HepG2 (cell line): ENCODE measurements around the gene RDH12. TPM values are rescaled to one million over a fixed set of nuclear protein-coding genes. Genes with fewer than 3 reads are reported as not detected.

Source experiments
- ATAC-seq: fragments of 200-7000 bp; cut with Tn5 transposase; 3 replicates; pipeline ENCODE4 v1.9.1; 2020; ENCODE audit warnings: mild to moderate bottlenecking, moderate library complexity
- BruUV-seq: library from RNA; stranded (reverse); fragments of 400-500 nt; replicated peaks from 2 replicates; lab custom pipeline; 2021; lab: Mats Ljungman, UMichigan
- CTCF ChIA-PET: fragments of 300-600 bp; formaldehyde crosslinking; extraction: SDS; loops from one replicate; lab custom pipeline; 2021; ENCODE audit warnings: low total read pairs, inconsistent platforms, low intra/inter-chr PET ratio; lab: Yijun Ruan, JAX
- POLR2A ChIA-PET: fragments of 350-600 bp; sonication (Branson Sonifier 250); formaldehyde crosslinking; loops from one replicate; lab custom pipeline; 2020; ENCODE audit warnings: antibody characterized with exemption, inconsistent platforms; lab: Yijun Ruan, JAX
- DNase-seq: peaks from one replicate; pipeline ENCODE4 v3.0.0-alpha.2; 2015; ENCODE audit warnings: low spot score
- FAIRE-seq: peaks from 3 replicates; lab custom pipeline; 2011; peaks lifted over from hg19 to GRCh38; lab: Jason Lieb, UNC
- H2AFZ ChIP-seq: one replicate; pipeline ENCODE4 v1.6.1; 2011; ENCODE audit warnings: low read length, inconsistent platforms
- H3K27ac ChIP-seq: fragments of 300-600 bp; 3 replicates; pipeline ENCODE4 v1.8.0; 2011; ENCODE audit warnings: mixed run types, mild to moderate bottlenecking, mixed read lengths, low read length, inconsistent platforms; ENCODE audit not compliant: insufficient read depth; ENCODE audit errors: extremely low read length
- H3K27me3 ChIP-seq, 2 experiments: fragments of 200-600 bp in 1 of 2; 2 replicates in 1 of 2; 3 replicates in 1 of 2; pipeline versions ENCODE4 v1.6.0 to v1.8.0; 2011; ENCODE audit warnings: low read length in 2 of 2, mild to moderate bottlenecking in 2 of 2, moderate library complexity in 2 of 2, inconsistent platforms in 1 of 2; ENCODE audit not compliant: insufficient read depth in 2 of 2, control insufficient read depth in 1 of 2
- H3K36me3 ChIP-seq, 2 experiments: fragments of 200-600 bp in 1 of 2; replicated peaks in 1 of 2; 2 replicates in 1 of 2; 3 replicates in 1 of 2; pipeline versions ENCODE4 v1.5.1 to v1.8.0; 2011; ENCODE audit warnings: low read length in 2 of 2, inconsistent platforms in 1 of 2; ENCODE audit not compliant: insufficient read depth in 2 of 2, control insufficient read depth in 1 of 2
- H3K4me1 ChIP-seq: 2 replicates; pipeline ENCODE4 v1.5.1; 2012; ENCODE audit warnings: low read length, inconsistent platforms; ENCODE audit not compliant: insufficient read depth
- H3K4me2 ChIP-seq: 2 replicates; pipeline ENCODE4 v1.6.0; 2011; ENCODE audit warnings: low read depth, low read length, inconsistent platforms
- H3K4me3 ChIP-seq, 3 experiments: fragments of 200-600 bp in 1 of 3; sonication (generic), shearing (Covaris generic) in 1 of 3; replicated peaks in 1 of 3; 2 replicates each; pipeline ENCODE4 v1.5.1; 2011 to 2016; ENCODE audit warnings: low read length in 3 of 3, inconsistent platforms in 2 of 3, low read depth in 2 of 3, mild to moderate bottlenecking in 2 of 3, control low read depth in 1 of 3, mixed read lengths in 1 of 3; ENCODE audit not compliant: insufficient read depth in 1 of 3
- H3K79me2 ChIP-seq: one replicate; pipeline ENCODE4 v1.6.1; 2011; ENCODE audit warnings: low read length, inconsistent platforms; ENCODE audit not compliant: insufficient read depth
- H3K9ac ChIP-seq: 2 replicates; pipeline ENCODE4 v1.6.0; 2011; ENCODE audit warnings: mild to moderate bottlenecking, low read depth, low read length, inconsistent platforms; ENCODE audit not compliant: insufficient read depth
- H3K9me3 ChIP-seq: 2 replicates; pipeline ENCODE4 v1.5.1; 2012; ENCODE audit warnings: mild to moderate bottlenecking, low read length
- H4K20me1 ChIP-seq: 2 replicates; pipeline ENCODE4 v1.6.0; 2011; ENCODE audit warnings: inconsistent platforms, mild to moderate bottlenecking, low read length, moderate library complexity; ENCODE audit not compliant: insufficient read depth
- ATRX ChIP-seq: sonication (generic); formaldehyde crosslinking; IDR thresholded peaks from 2 replicates; pipeline ENCODE4 v1.4.0; 2020; ENCODE audit warnings: missing genetic modification reagents, borderline replicate concordance
- EZH2 ChIP-seq: conservative IDR thresholded peaks from 2 replicates; pipeline ENCODE4 v1.6.1; 2012; ENCODE audit warnings: mild to moderate bottlenecking, low read depth, low read length, moderate library complexity
- GPBP1L1 ChIP-seq: sonication (generic); formaldehyde crosslinking; IDR thresholded peaks from 2 replicates; pipeline ENCODE4 v1.5.0; 2020; ENCODE audit warnings: mild to moderate bottlenecking, missing genetic modification reagents
- PBX2 ChIP-seq: IDR thresholded peaks from 2 replicates; pipeline ENCODE4 v1.6.1; 2016; ENCODE audit warnings: control low read depth
- ZFAT ChIP-seq: sonication (generic); formaldehyde crosslinking; conservative IDR thresholded peaks from 2 replicates; pipeline ENCODE4 v1.8.1; 2023; ENCODE audit warnings: missing genetic modification reagents, inconsistent platforms
- ZNF614 ChIP-seq: IDR thresholded peaks from 2 replicates; pipeline ENCODE4 v1.6.1; 2018; ENCODE audit warnings: missing biosample characterization, missing genetic modification reagents, inconsistent platforms, borderline replicate concordance
- WGBS: methylation state at CpG from one replicate; pipeline ENCODE4 v1.1.6; 2017; ENCODE audit warnings: low lambda C conversion rate; 5-methylcytosine and 5-hydroxymethylcytosine counted together
- in situ Hi-C: cut with HindIII; loops from 2 replicates; pipeline ENCODE4 v1.10.0; 2017; ENCODE audit warnings: low pct_unique_long_range_greater_than_20kb; ENCODE audit not compliant: extremely low pct_ligation_motif_present
- intact Hi-C: fragments of 100-400 bp; cut with micrococcal nuclease; formaldehyde crosslinking; loops from one replicate; pipeline ENCODE4 v1.10.0; 2022; ENCODE audit not compliant: unreplicated experiment
- polyA plus RNA-seq, 8 experiments: library from polyadenylated mRNA; depleted of rRNA in 3 of 8; stranded (reverse) in 7 of 8; unstranded in 1 of 8; fragments of >200 nt; fragmentation: Illumina TruSeq in 4 of 8; extraction: Trizol in 4 of 8; gene quantifications; 2 replicates each; pipeline versions ENCODE4 v1.2.1 to v1.2.3, GENCODE V29; 2011 to 2016; ENCODE audit warnings: low read depth in 4 of 8, missing spikeins in 1 of 8, mixed read lengths in 1 of 8; ENCODE audit not compliant: insufficient read depth in 1 of 8
- total RNA-seq, 5 experiments: library from RNA; depleted of rRNA; stranded (reverse); fragments of >200 nt; fragmentation: Illumina TruSeq; extraction: Trizol; gene quantifications; 2 replicates each; pipeline ENCODE4 v1.2.3, GENCODE V29; 2016; ENCODE audit warnings: low read depth in 1 of 5

Gene RDH12
- total and polyA plus RNA-seq, 2 of the 13 experiments (the other 11 are each of a cell fraction or from before 2014, with no cell fraction given), result 1.6 to 2.1 TPM

- intact Hi-C loops, result no loop called here
- H3K4me3 ChIP-seq, result no peak overlapping the region
- FAIRE-seq (no peak), ATAC-seq (no peak), DNase-seq (no peak)
- H4K20me1 ChIP-seq, result no peaks in the 10 kb centered on the region
- no peaks in the 10 kb centered on the region for H3K9me3 ChIP-seq
- ChIA-PET POLR2A (no interaction called here), CTCF (no interaction called here)
- TF ChIP-seq EZH2, result no peak
- TF ChIP-seq ATRX (CRISPR knock-in tag), result no peak
- TF ChIP-seq PBX2 (CRISPR knock-in tag), result no peak
- no peak for TF ChIP-seq GPBP1L1 (CRISPR knock-in tag)
- H3K27ac ChIP-seq, result no peak overlapping the region
- no peak overlapping the region for H3K9ac ChIP-seq
- no TSS peak for BruUV-seq
- H3K79me2 ChIP-seq, result peaks cover 10% of the 10 kb centered on the region
- H3K36me3 ChIP-seq, result peaks cover 15 to 76% of the 10 kb centered on the region in 2 experiments
- H3K27me3 ChIP-seq, result no peaks in the 10 kb centered on the region
- no peak overlapping the region for H3K4me2 ChIP-seq
- in situ Hi-C loops, result no loop called here
- peaks cover 6% of the 10 kb centered on the region for H3K4me1 ChIP-seq
- 97% methylated on average over 3 of the region's 3 CpGs for WGBS
- H2AFZ ChIP-seq, result no peak overlapping the region
Observed at GRCh38 chr14:67680121-67680602, 21.5 kb upstream of the RDH12 start.

GRCh38 chr14:67680941-67681340, 20.7 kb upstream of the RDH12 start:
- in situ Hi-C loops, result no loop called here
- no peak for FAIRE-seq
- H4K20me1 ChIP-seq, result no peaks in the 10 kb centered on the region
- H3K4me2 ChIP-seq, result no peak overlapping the region
- no peak overlapping the region for H2AFZ ChIP-seq
- TF ChIP-seq ZFAT (CRISPR knock-in tag) (no peak), ZNF614 (CRISPR knock-in tag) (no peak)
- TF ChIP-seq, all 625 proteins: peak for 0
- Histone ChIP-seq H3K4me3 (no peak overlapping the region), H3K4me1 (no peaks in the 10 kb centered on the region), H3K79me2 (peaks cover 10% of the 10 kb centered on the region), H3K36me3 (peaks cover 18 to 84% of the 10 kb centered on the region in 2 experiments), H3K9me3 (no peaks in the 10 kb centered on the region), H3K27me3 (no peaks in the 10 kb centered on the region), H3K9ac (no peak overlapping the region), H3K27ac (no peak overlapping the region)
- POLR2A ChIA-PET, result no interaction called here
- DNase-seq, result no peak
- CTCF ChIA-PET, result no interaction called here
- no TSS peak for BruUV-seq
- 95% methylated on average over 2 of the region's 2 CpGs for WGBS
- ATAC-seq, result no peak
- intact Hi-C loops, result no loop called here
